ENCODE data around the gene SLC37A1.

Gene SLC37A1

GRCh38 chr21:42572906-42573495 lies 59.3 kb downstream of the SLC37A1 start:
- no peak for DNase-seq (ENCODE audit: low read depth in 1 of 2, low spot score in 1 of 2)

DNA sequence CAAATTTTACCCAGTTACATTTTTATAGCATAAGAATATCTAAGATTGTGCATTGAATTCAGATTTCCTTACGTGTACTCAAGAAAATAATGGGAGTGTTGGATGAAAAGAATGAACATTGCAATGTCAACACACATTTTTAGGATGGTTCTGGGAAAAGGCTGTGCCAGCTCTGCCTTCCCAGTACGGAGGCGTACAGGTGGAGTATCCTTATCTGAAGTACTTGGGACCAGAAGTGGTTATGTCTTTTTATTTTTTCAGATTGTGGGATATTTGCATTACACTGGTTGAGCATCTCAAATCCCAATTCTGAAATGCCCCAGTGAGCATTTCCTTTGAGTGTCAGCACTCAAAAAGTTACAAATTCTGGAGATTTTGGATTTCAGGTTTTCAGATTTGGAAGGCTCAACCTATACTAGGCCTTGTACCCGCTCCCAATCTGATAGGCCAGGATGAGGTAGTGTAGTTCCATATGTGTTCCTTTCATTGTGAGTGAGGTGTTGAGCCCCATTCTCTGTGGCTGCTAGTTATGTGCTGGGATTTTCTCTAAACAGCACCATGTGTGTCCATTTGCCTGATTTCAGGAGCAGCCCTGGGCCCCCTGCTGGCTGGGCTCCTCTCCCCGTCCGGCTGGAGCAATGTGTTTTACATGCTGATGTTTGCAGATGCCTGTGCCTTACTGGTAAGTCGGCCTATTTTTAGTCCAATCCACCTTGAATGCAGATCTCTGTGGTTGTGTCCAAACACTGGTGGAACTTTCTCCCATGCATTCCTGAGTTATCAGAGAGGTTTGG lies 60.8 kb downstream of the SLC37A1 start:
- no peak for DNase-seq (ENCODE audit: low read depth in 1 of 2, low spot score in 1 of 2)

DNA sequence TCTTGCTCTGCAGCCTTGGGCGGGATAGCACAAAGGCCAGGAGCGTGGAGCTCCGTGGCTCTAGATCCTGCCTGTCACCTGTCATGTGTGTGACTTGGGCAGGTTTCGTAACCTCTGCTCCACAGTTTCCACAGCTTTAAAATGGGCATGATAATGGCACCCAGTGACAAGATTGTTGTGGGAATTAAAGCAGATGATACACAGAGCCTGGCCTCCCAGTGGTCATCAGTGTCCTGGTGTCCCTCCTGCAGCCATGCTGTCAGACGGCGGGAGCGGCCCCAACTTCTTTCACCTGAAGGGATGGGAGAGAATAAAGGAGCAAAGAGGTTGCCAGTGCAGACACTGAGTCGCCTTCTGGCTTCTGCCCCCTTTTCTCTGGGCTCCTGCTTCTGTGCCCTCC lies 61.5 kb downstream of the SLC37A1 start:
- no peak for DNase-seq (ENCODE audit: low read depth in 1 of 2, low spot score in 1 of 2)

DNA sequence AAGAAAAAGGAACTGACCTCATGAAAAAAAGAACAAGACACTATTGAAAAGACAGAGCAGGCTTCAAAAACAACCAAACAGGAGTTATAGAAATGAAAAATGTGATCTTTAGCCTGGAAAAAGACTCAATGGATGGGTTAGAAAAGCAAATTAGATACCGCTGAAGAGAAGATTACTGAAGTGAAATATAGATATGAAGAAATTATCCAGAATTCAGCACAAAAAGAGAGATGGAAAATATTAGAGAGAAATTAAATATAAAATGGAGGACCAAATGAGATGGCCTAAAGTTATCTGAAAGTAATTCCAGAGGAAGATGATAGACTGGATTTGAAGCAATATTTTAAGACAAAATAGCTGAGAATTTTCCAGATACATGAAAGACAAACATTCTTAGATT lies 63.0 kb downstream of the SLC37A1 start:
- DNase-seq (ENCODE audit: low read depth in 1 of 2, low spot score in 1 of 2), result no peak

DNA sequence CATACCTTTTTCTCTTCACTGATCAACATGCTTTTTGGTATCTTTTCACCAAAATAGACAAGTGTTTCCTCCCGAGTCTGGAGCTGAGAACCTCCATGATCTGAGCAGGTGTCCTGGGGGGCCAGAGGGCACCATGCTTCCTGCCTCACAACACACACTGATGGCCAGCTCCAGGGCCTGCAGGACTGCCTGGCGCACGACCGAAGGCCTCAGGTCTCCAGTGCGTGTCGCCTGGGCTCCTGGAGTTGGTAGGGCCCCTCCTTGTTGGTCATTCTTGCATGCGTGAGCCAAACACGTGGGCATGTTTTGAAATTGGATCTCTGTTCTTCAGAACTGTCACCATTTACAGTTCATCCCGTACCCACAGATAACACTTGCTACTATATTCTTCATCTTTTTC lies 64.4 kb downstream of the SLC37A1 start:
- no peak for DNase-seq (ENCODE audit: low read depth in 1 of 2, low spot score in 1 of 2)

GRCh38 chr21:42578761-42579415 lies 65.2 kb downstream of the SLC37A1 start:
- DNase-seq (ENCODE audit: low read depth in 1 of 2, low spot score in 1 of 2), result no peak

- no peak for DNase-seq (ENCODE audit: low read depth in 1 of 2, low spot score in 1 of 2)
These were observed 65.9 kb downstream of the SLC37A1 start for GRCh38 chr21:42579456-42580075.

GRCh38 chr21:42580076-42580792 lies 66.6 kb downstream of the SLC37A1 start:
- no peak for DNase-seq (ENCODE audit: low read depth in 1 of 2, low spot score in 1 of 2)

- no peak for DNase-seq (ENCODE audit: low read depth in 1 of 2, low spot score in 1 of 2)
These were observed 67.2 kb downstream of the SLC37A1 start for GRCh38 chr21:42580793-42581321.

GRCh38 chr21:42581336-42581992 lies 67.8 kb downstream of the SLC37A1 start:
- DNase-seq (ENCODE audit: low read depth in 1 of 2, low spot score in 1 of 2), result no peak

DNA sequence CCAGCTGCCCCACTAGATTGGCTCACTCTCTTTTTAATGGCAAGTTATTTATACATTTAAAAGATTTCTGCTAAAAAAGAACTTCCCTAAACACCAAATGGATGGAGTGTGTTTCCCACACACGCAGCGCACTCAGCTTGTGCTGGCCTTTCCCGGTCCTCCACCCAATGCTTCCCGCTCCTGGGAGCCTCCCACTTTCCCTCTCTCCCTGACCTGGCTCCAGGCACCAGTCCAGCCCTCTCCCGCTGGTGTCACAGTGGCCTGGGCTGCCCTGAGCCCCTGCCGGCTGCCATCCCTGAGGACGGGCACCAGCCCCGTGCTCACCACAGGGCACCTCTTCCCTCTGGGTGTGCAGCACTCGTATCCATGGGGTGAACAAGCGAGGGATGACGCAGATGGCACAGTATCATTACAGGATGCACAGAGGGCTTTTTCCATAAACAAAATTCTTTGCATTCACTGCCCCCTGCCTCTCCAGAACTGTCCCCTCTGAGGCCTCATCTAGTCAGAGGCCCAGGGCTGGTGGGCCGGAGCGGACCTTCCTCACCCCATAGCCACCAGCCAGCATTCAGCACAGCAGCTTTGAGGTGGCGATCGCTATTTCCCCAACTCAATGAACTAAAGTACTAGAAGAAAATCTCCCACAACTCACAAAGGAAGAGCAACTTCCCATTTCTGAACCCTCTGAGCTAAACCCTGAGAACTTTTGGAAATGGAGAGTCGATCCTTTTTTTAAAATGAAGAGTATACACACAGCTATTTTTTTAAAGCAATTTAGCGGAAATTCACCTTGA lies 68.5 kb downstream of the SLC37A1 start:
- no peak for DNase-seq (ENCODE audit: low read depth in 1 of 2, low spot score in 1 of 2)

GRCh38 chr21:42582787-42583476 lies 69.3 kb downstream of the SLC37A1 start:
- no peak for DNase-seq (ENCODE audit: low read depth in 1 of 2, low spot score in 1 of 2)

DNA sequence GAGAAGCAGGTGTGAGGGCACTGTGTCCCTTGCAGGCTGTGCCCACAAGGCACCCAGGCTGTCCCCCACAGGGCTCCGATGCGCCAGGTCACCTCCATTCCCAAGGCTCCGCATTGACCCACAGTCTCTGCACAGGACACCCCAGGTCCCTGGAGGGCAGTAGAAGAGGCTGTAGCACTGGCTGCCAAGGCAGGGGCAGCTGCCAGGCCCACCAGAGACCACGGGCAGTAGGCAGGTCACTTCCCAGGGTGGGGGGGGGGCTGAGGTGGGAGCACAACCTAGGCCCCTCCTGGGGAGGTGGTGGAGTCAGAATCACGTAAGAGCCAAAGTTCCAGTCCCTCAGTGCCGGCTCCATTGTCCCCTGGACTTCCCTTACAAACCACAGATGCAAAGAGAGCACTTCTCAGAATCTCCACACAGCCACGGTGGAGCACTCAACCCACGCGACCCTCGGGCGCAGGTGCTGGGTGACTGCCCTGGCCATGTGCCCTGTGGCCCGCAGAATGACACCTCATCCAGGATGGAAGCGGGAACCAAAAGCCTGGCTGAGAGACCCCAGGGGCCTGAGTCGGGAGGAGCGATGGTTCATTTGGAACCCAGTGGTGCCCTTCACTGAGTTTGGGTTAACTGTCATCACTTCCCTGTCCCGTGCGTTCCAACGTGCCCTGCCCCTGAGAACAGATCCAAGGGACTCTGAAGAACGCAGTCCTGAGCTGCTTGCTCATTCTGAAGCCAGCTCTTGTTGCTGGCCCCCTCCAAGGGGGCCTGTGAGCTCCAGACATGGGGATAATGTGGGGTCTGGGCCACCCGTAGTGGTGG lies 70.0 kb downstream of the SLC37A1 start:
- no peak for DNase-seq (ENCODE audit: low read depth in 1 of 2, low spot score in 1 of 2)

- no peak for DNase-seq (ENCODE audit: low read depth in 1 of 2, low spot score in 1 of 2)
These were observed 70.6 kb downstream of the SLC37A1 start for GRCh38 chr21:42584296-42584641.

DNA sequence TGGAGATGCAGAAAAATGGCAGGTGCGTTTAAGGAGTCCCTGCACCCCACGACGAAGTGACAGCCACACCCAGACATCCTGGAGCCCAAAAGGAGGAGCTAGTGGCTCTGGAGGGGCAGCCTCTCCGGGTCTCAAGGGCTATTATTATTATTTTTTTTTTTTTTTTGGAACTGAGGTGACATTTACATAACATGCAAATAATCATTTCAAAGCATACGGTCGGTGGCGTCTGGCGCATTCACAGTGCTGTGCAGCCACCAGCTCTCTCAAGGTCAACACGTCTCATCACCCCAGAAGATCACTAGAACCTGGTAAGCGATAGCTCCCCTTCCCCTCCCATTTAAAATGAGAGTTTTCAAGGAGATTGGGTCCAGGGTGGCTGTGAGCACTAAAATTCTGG lies 72.2 kb downstream of the SLC37A1 start:
- DNase-seq (ENCODE audit: low read depth in 1 of 2, low spot score in 1 of 2), result no peak

GRCh38 chr21:42586406-42586805 lies 72.8 kb downstream of the SLC37A1 start:
- DNase-seq (ENCODE audit: low read depth in 1 of 2, low spot score in 1 of 2), result no peak

GRCh38 chr21:42587036-42587435 lies 73.4 kb downstream of the SLC37A1 start:
- DNase-seq (ENCODE audit: low read depth in 1 of 2, low spot score in 1 of 2), result no peak

GRCh38 chr21:42590431-42591131 lies 76.9 kb downstream of the SLC37A1 start:
- no peak for DNase-seq (ENCODE audit: low read depth in 1 of 2, low spot score in 1 of 2)

All from activated CD4-positive, alpha-beta T cell treated with anti-CD3 and anti-CD28 coated beads, Interleukin-2, amount 50 U/mL, for 24 hours (primary cell).